GM21526 (cell line): Measurements from ENCODE around the gene REEP1.

ENCODE experiments used
- ATAC-seq: cut with Tn5 transposase; IDR thresholded peaks from one replicate; pipeline ENCODE4 v1.9.1; 2021; ENCODE audit warnings: moderate library complexity; ENCODE audit not compliant: unreplicated experiment, low FRiP score

REEP1 gene

DNA sequence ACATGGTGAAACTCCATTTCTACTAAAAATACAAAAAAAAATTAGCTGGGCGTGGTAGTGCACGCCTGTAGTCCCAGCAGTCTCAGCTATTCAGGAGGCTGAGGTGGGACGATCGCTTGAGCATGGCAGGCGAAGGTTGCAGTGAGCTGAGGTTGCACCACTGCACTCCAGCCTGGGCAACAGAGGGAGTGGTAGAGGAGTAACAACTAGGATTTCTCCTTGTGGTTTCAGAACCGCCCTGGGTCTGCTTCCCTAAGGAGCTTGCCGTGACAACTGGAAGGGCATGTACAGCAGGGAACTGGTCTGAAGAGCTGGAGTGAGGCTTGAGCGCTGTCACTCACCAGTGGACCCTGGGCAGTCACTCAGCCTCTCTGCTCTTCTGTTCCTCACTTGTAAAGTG is 29.1 kb downstream of the REEP1 start:
- no peak for ATAC-seq

DNA sequence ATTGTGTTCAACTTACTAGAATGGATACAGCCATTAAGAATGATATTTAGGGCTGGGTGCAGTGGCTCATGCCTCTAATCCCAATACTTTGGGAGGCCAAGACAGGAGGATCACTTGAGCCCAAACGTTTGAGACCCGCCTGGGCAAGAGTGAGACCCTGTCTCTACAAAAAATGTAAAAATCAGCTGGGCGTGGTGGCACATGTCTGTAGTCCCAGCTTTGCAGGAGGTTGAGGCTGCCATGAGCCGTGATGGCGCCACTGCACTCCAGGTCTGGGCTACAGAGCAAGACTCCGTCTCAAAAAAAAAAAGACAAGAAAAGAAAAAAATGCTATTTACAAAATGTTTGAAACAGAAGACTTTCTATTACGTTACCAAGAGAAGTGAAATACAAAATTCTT is 30.0 kb downstream of the REEP1 start:
- no peak for ATAC-seq

DNA sequence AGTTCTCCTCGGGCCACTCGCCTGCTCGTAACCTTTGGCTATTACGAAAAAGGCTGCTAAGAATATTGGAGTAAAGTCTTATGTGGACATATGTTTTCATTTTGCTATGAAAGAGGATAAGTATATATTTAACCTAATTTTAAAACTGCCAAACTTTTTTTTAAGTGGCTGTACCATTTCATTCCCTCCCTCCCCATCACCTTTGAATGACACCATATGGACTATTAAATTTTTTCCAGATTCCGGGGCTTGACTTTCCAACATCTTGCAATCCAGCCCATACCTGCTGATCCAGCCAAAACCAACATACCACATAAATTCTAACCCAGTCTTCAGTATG is 31.5 kb downstream of the REEP1 start:
- ATAC-seq = no peak

DNA sequence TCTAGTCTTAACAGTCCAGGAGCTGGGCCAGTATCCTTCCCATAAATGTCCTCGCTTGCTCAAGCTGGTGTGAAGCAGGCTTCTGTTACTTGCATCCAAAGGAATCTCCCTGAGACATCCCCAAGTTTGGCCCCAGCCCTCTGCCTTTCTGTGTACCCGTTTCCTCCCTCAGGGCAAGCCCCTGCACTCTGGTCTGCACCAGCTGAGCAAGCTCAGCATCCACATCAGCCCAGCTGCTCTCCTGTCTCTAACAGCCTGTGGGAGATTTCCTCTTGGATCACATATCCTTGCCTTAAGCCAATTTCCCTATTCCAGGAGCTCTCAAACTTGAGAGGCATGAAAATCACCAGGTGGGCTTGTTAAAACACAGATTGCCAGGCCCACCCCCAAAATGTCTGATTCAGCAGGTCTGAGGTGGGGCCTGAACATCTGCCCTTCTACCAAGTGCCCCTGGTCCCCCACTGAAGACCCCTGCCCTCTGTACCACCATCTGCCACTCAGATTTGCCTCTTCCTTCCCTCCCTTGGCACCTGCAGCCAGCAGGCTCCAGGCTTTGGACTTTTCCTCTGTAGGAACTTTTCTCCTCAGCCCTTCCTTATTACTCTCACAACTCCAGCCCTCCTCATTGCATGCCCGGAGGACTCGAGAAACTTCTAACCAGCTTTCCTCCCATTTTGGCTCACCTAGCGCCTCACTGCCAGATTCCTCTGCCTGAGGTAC is 32.1 kb downstream of the REEP1 start:
- ATAC-seq = no peak

DNA sequence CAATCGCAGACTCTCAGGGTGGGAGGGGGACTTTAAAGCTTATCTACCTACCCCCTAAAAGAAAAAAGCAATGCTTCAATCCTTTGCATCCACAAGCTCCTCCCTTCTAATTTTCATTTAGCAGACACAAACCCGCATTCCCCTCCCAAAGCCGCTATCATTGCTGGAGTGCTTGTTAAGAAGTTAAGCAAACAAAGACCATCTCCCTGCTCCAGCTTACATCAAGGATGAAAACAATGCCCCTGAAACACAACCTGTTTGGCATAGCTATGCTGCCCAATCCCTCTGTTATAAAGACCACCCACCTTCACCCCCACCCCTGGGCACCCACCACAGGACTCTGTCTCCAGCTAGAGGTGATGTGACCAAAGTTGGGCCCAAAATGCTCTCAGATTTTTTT is 33.0 kb downstream of the REEP1 start:
- no peak for ATAC-seq

DNA sequence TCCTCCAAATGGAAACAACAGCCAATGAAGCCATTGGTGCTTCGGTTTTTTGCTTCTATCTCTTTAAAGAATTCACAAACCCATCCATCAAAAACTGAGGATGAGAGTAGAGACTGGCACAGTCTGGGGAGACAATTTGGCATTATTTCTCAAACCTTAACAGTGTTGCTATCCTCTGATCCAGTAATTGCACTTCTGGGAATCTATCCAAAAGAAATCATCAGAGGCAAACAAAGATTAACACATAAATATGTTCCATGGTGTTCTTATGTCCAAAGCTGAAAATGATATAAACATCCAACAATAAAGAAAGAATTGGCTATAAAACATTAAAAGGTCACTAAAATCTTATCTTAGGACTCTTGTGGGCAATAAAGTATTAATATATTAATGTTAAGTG is 35.1 kb downstream of the REEP1 start:
- ATAC-seq = no peak

DNA sequence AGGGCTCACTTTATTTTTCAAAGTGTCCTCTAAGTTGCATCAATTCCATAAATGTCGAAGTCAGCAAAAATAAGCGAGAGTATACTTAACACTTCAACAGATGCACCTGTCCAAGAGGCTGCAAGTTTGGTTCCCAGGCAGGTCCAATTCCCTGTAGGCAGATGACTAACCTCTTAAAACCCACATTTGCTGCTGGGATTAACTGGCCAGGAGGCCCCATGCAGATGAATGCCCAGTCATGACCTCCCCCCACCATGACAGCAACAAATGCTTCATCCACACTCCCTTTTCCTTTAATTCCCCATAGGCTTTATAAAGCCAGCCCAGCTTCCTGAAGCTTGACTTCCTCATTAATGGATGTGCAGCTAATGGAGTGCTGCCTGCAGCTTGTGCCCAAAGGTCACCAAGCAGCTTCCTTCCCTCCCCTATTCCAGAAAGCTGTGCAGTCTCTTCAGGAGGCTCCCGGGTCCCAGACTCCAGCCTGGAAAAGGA is 35.7 kb downstream of the REEP1 start:
- ATAC-seq = no peak

DNA sequence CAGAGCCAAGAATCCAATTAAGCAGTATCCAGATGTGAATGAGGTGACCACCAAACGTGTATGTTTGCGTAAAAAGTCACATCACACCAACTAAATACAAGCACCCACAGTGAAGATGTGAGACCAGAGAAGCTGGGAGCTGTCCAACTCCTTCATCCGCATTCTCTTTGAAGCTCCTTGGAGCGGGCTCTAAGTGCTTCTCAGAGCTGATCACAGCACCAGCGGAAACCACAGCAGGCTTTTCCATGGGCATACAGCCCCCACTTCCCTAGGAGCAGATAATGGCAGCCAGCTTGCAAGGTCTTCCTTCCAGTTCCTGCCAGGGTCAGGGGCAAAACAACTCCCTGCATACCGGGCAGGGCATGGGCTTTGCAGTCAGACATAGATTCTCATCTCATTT is 36.4 kb downstream of the REEP1 start:
- ATAC-seq = no peak

DNA sequence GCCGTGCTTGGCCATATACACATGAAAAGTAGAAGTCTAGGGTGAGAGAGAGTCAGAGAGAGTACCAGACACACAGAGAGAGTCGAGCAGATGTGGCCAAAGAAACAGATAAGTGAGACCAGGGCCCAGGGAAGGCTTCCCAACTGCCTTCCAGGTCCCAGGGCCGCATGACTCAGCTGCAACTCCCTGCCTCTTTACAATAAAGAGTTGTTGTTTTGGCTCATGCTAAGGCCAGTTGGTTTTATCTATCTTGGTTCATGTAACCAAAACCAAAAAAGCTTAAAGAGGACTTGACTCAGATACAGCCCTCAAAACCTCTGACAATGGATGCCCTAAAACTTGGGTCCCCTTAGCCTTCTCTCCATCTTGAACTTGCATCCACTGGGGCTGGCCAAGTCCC is 36.9 kb downstream of the REEP1 start:
- no peak for ATAC-seq

DNA sequence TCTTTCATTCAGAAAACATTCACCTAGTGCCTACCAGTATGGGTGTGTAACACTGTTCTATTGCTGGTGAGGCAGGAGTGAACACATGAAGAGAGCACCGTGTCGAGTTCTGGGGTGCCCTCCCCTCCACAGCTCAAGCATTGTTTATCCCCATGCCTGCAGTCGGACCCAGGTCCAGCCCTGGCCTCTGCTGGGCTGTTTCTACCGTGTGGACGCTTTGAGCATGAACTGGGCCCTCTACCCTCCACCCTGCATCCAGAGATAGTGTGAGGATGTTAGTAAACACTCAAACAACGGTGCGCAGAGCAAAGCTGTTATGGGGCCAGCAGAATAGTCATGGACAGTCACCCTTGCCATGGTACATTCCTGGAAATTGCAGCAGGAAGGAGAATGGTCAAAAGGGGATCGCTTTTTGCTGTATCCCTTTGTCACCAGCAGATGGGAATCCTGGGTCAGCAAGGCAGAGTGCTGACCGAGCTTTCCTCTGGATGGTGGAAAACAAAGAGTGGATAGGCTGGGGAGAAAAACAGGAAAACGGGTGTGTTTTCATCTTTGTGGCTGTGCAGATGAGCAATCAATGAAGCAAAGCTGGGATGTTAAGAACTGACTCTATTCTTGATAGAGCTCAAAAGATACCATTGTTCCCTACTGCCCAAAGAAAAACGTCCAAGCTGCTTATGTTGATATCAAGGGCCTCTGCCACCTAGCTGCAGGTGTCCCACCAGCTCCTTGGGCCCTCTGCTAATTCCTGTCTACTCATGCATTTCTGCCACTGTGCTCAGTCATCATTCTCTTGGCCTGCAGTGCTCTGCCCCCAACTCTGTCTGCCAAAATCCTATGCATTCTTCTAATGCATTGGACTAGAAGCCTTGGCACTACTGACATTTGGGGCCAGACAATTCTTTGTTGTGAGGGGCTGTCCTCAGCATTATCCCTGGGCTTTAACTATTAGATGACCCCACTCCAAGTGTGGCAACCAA is 38.7 kb downstream of the REEP1 start:
- no peak for ATAC-seq

DNA sequence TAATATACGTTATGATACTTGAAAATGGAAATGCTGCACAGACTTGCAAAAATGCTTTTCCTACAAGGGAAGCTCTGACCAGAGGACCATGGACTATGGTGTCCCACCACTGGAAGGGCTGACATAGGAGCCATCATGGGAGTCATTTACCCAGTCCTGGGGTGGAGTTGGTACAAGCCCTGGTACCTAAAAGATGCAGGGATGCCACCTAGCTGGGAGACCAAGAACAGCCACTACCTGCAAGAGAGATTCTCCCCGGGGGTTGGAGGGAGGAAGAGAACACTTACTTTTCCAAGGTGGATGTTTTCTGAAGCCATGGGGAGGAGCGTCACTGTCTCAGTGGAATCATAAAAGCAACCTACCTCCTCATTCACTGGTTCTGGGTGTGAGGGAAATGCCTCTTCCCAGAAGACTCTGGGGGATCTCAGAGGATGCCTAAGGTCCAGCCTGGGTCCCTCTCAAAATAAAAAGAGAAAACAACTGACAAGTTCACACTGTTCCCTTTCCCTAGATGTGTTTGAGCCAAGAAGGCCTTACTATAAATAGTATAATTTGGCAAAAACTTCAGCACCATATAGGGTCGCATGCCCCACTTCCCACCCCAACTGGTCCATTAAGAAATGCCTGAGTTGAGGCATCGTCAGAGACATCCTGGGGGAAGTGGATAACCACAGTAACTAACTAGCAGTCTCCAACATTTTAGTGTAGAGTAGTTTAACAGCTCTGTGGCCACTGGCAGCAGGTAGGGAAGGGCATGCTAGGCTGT is 39.9 kb downstream of the REEP1 start:
- no peak for ATAC-seq

DNA sequence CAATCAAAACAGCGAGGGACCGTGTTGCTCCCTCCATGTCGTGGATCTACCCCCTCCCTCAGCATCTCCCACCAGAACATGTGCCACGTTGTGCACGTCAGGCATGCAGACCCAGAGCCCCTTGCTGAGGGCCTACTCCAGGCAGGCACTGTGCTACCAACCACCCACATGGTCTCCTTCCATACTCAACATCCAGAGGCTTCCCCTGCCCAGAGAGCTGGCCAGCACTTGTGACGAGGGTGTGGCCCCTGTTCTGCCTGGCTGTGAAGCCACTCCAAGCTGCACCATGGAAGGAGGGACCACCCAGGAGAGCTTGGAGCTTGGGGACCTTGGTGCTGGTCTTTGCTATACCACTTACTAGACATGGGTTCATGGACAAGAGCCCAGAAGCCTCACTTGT is 40.5 kb downstream of the REEP1 start:
- ATAC-seq = no peak

DNA sequence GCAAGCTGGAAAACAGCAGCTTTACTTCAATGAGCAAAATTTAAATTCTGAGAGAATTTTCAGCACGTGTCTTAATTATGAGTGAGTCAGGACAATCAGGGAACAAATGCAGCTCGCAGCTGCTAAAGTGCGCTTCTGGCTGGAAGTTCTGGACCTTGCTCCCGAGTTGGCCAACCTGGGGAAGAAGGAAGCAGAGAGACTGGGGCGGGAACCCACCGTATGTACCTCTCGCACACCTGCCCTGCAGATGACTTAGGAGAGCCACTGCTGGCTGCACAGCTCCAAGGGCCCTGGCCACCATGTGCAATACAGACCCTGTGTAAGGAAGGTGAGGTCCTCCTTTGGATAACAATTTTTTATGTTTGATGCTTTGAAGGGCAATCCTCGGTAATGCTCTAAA is 42.4 kb downstream of the REEP1 start:
- ATAC-seq = no peak

DNA sequence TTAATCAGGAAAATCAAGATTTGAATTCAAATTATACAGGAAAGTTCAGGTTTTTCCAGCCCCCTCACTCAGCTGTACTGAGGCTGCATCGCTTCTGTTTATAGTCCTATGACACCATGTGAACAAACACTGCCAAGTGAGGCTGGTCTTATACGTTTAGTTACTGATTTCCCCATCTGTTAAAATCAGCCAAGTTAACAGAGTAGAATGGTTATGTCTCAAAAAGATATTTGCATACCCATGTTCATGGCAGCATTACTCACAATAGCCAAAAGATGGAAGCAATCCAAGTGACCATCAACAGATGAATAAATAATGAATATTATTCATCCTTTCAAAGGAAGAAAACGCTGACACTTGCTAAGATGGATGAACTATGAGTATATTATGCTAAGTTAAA is 43.8 kb downstream of the REEP1 start:
- no peak for ATAC-seq

DNA sequence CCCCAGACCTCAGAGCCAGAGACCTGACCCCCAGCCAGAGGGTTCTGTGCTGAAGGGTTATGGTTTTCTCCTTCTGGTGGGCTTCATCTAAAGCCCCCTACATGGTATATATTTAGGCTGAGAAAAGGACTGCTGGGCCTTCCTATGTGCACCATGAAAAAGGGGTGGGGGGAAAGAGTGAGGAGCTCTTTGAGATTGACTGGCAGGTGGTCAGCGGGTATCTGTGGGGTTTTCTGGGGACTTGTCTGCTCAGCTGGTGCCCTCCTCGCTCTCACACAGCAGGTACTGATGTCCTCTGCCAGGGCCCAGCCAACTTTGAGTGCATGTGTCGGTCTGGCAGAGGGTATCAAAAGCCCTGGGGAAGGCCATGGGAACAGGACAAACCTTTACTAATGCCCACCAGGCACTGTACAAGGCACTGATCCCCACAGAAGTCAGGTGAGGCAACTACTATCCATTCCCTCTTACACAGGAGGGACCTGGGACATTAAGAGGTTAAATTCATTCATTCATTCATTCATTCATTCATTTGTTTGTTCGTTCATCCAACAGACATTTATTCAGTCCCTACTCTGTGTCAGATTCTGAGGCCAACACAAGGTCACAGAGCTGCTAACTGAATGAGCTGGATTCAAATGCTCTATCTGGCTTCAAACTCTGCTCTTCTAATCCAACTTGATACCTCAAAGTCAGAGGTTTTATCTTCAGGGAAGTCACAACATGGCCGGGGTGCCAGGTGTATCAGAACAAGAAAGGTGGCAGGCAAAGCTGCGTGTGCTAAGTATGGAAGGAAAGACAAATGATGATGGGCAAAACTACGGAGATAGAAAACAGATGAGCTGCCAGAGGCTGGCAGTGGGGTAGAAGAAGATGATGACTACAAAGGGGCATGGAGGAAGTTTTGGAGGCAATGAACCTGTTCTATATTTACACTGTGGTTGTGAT is 44.6 kb downstream of the REEP1 start:
- ATAC-seq = no peak

DNA sequence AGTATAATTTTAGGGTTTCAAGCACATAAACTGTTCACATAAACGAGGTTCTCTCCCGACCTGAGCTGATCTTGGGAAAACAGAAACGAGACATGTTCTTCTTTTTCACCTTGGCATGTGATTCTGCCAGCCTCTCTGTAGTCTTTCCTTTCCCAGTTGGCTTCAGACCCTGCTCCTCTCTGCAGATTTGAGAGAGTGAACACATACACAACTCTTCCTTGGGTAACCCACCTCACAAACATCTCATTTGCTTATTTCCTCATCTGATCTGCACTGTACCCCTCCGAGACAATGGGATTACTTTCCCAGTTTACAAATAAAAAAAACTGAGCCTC is 46.1 kb downstream of the REEP1 start:
- no peak for ATAC-seq

DNA sequence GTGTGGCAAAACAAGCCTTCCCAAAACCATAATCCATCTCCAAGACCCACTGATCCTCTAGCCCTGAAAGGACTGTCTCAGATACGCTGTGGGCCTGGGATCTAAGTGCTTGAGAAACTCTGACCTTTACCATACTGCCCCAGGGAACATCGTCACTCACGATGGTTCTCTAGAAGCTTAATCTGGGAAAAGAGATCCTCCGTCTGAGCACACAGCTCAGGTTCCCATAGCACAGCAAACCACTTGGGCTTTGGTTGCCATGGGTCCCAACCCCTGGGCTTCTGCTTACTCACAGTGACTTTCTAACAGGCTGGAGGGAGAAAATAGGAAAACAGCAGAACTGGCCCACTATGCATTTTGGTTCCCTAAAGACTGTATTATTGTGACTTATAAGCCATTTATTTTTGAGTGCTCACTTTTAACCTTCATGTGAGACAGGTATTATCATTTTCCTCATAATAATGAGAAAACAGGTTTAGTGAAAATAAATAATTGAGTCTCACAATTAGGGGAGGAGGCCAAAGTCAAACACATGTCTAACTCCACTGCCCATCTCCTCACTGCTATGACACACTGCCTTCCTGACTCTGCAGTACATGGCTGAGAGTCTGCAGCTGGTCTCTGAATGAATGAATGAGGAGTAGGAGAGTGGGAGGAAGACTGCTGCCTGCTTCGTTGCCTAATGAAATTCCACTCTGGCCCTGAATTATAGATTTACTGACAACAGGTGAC is 46.7 kb downstream of the REEP1 start:
- no peak for ATAC-seq

DNA sequence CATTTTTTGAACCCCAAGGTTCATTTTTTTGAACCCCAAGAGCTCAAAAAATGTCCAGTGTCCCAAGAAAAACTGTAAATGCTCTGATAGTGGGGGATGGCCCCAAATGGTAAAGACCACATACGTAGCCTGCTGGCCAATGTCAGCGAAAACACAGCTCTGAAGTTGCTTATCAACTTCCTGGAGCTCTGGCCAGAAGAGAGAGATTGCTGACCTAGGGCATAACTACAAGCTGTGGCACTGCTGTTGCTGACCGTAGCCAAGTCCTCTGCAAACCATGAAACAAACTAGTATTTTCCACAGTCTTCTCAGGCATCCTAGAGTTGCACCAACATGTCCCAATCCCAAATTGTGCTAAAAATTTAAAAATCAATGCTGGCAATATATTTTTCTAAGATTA is 50.9 kb downstream of the REEP1 start:
- no peak for ATAC-seq

DNA sequence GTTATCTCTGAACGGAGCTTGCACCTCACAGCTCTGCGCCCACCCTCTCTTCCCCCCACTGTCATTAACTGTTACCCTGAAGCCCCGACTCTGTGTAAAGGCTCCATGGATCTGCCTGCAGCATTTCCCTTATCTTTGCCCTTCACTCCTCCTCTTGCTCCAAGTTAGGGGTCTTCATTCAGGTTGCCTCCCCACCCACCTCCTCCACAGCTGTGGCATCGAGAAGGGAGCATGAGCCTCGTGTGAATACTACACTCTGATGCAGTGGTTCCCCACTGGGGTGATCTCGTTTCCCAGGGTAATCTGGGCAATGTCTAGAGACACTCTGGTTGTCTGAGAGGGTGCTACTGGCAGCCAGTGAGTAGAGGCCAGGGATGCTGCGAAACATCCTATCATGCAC is 51.4 kb downstream of the REEP1 start:
- ATAC-seq = no peak

DNA sequence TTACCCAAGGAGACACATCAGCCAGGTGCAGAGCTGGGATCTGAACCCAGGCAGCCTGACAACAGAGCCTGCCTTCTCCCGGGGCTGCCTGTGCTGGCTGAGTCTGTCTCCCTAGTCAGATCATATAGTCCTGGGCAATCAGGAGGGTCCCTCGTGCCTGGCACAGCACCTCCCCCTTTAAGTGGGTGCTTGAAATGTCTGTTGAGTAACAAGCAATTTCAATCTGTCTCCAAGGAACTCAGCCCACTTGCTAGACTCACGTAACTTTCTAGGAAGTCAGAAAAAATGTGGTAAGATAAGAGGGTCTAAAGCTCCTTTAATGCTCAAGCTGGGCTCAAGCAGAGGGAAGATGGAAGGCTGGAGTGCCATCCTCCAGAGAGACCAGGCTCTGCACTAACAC is 51.9 kb downstream of the REEP1 start:
- ATAC-seq = no peak
